GM23338 (cell line): ENCODE measurements around the gene USP6NL. TPM values are rescaled to one million over a fixed set of nuclear protein-coding genes. Genes with fewer than 3 reads are reported as not detected.

ENCODE experiments used
- ATAC-seq: fragments of 200-7000 bp; cut with Tn5 transposase; 3 replicates; pipeline ENCODE4 v1.9.1; 2020
- DNase-seq: peaks from one replicate; pipeline ENCODE4 v3.0.0-alpha.2; 2015; ENCODE audit warnings: low spot score
- H2AFZ ChIP-seq: fragments of 200-600 bp; sonication (generic); 2 replicates; pipeline ENCODE4 v1.8.0; 2016; ENCODE audit warnings: antibody characterized with exemption, mild to moderate bottlenecking, moderate library complexity
- H3F3A ChIP-seq: fragments of 200-600 bp; sonication (generic); replicated peaks from 2 replicates; pipeline ENCODE4 v1.8.0; 2017; ENCODE audit warnings: antibody characterized with exemption, mixed run types, low read depth
- H3K27ac ChIP-seq: fragments of 200-600 bp; sonication (generic); 2 replicates; pipeline ENCODE4 v1.6.1; 2016; ENCODE audit warnings: low read depth
- H3K27me3 ChIP-seq: fragments of 200-600 bp; sonication (generic); 2 replicates; pipeline ENCODE4 v1.8.0; 2016; ENCODE audit warnings: mild to moderate bottlenecking, mixed run types, moderate library complexity; ENCODE audit not compliant: insufficient read depth
- H3K36me3 ChIP-seq: fragments of 200-600 bp; sonication (generic); 2 replicates; pipeline ENCODE4 v1.8.0; 2016; ENCODE audit warnings: mild to moderate bottlenecking; ENCODE audit not compliant: insufficient read depth
- H3K4me1 ChIP-seq: fragments of 200-600 bp; sonication (generic); 2 replicates; pipeline ENCODE4 v1.8.0; 2016; ENCODE audit warnings: mild to moderate bottlenecking, moderate library complexity; ENCODE audit not compliant: insufficient read depth
- H3K4me2 ChIP-seq: fragments of 200-600 bp; sonication (generic); 2 replicates; pipeline ENCODE4 v1.7.1; 2017; ENCODE audit warnings: mixed run types
- H3K4me3 ChIP-seq: fragments of 200-600 bp; sonication (generic); 2 replicates; pipeline ENCODE4 v1.6.1; 2016; ENCODE audit warnings: mixed run types
- H3K79me2 ChIP-seq: fragments of 200-600 bp; sonication (generic); replicated peaks from 2 replicates; pipeline ENCODE4 v1.8.0; 2017; ENCODE audit warnings: mild to moderate bottlenecking; ENCODE audit not compliant: insufficient read depth
- H3K9me2 ChIP-seq: fragments of 200-600 bp; sonication (generic); 2 replicates; pipeline ENCODE4 v1.8.0; 2017; ENCODE audit not compliant: insufficient read depth
- H4K20me1 ChIP-seq: fragments of 200-600 bp; sonication (generic); replicated peaks from 2 replicates; pipeline ENCODE4 v1.8.0; 2017; ENCODE audit warnings: mild to moderate bottlenecking; ENCODE audit not compliant: insufficient read depth
- H3K27ac Mint-ChIP-seq: 2 replicates; pipeline ENCODE4 v1.8.0; 2020; ENCODE audit warnings: inconsistent platforms, mild to moderate bottlenecking, moderate library complexity, mixed read lengths
- H3K27me3 Mint-ChIP-seq: 3 replicates; pipeline ENCODE4 v1.8.0; 2022; ENCODE audit warnings: low read depth, mild to moderate bottlenecking, moderate library complexity, mixed read lengths, inconsistent platforms; ENCODE audit not compliant: insufficient read depth, poor library complexity
- H3K36me3 Mint-ChIP-seq: 3 replicates; pipeline ENCODE4 v1.8.0; 2021; ENCODE audit warnings: low read depth, mild to moderate bottlenecking, inconsistent platforms, moderate library complexity, mixed read lengths
- H3K4me1 Mint-ChIP-seq: 3 replicates; pipeline ENCODE4 v1.8.0; 2020; ENCODE audit warnings: mild to moderate bottlenecking, inconsistent platforms, mixed read lengths
- H3K4me3 Mint-ChIP-seq: 3 replicates; pipeline ENCODE4 v1.8.0; 2021; ENCODE audit warnings: moderate library complexity, mild to moderate bottlenecking, inconsistent platforms, mixed read lengths
- H3K9me3 Mint-ChIP-seq: 3 replicates; pipeline ENCODE4 v1.8.0; 2020; ENCODE audit warnings: moderate library complexity, mild to moderate bottlenecking, inconsistent platforms, mixed read lengths
- CREB1 ChIP-seq: fragments of 250-450 bp; sonication (Bioruptor Pico); IDR thresholded peaks from 2 replicates; pipeline ENCODE4 v1.5.0; 2020; ENCODE audit warnings: low read depth, mild to moderate bottlenecking, moderate library complexity
- CTCF ChIP-seq, 2 experiments: fragments of 200-600 bp in 1 of 2; sonication (generic) in 1 of 2; conservative IDR thresholded peaks; 2 replicates each; pipeline versions ENCODE4 v1.5.1 to v1.6.1; 2016 to 2017; ENCODE audit warnings: antibody characterized with exemption in 2 of 2, low read depth in 2 of 2, mild to moderate bottlenecking in 2 of 2, moderate library complexity in 1 of 2
- ETS1 ChIP-seq: IDR thresholded peaks from 2 replicates; pipeline ENCODE4 v1.6.1; 2016; ENCODE audit warnings: antibody characterized with exemption
- JUNB ChIP-seq: IDR thresholded peaks from one replicate; pipeline ENCODE4 v1.6.1; 2016; ENCODE audit warnings: antibody characterized with exemption; ENCODE audit not compliant: unreplicated experiment
- REST ChIP-seq: IDR thresholded peaks from one replicate; pipeline ENCODE4 v1.6.1; 2018; ENCODE audit warnings: antibody characterized with exemption; ENCODE audit not compliant: unreplicated experiment
- STAT1 ChIP-seq: IDR thresholded peaks from one replicate; pipeline ENCODE4 v1.6.1; 2016; ENCODE audit warnings: antibody characterized with exemption; ENCODE audit not compliant: unreplicated experiment
- ZNF114 ChIP-seq: fragments of 250-450 bp; sonication (Bioruptor Pico); IDR thresholded peaks from 2 replicates; pipeline ENCODE4 v1.5.0; 2020; ENCODE audit warnings: mild to moderate bottlenecking, moderate library complexity
- ZNF331 ChIP-seq: fragments of 250-450 bp; sonication (Bioruptor Pico); IDR thresholded peaks from 2 replicates; pipeline ENCODE4 v1.5.0; 2020; ENCODE audit warnings: low read depth, mild to moderate bottlenecking, moderate library complexity
- ZNF462 ChIP-seq: fragments of 250-450 bp; sonication (Bioruptor Pico); IDR thresholded peaks from 2 replicates; pipeline ENCODE4 v1.5.0; 2020; ENCODE audit warnings: mild to moderate bottlenecking, moderate library complexity
- polyA plus RNA-seq: library from polyadenylated mRNA; unstranded; fragments of >200 nt; fragmentation: Nextera tagmentation; extraction: Ambion mirVana; gene quantifications from 2 replicates; pipeline ENCODE4 v1.2.1, GENCODE V29; 2016
- total RNA-seq: library from RNA; depleted of rRNA; stranded (reverse); fragments of >200 nt; shearing (Covaris generic); gene quantifications from 2 replicates; pipeline ENCODE4 v1.2.3, GENCODE V29; 2014

USP6NL gene
- total and polyA plus RNA-seq, 2 experiments from 2014 or later: 8.1 to 29.7 TPM

- TF ChIP-seq ZNF462 (CRISPR knock-in tag) (no peak), ZNF114 (no peak), CREB1 (CRISPR knock-in tag) (no peak), STAT1 (no peak)
Measured at GRCh38 chr10:11586170-11586569, 25.3 kb downstream of the USP6NL start (continued).

GRCh38 chr10:11581213-11581612 is 30.2 kb downstream of the USP6NL start:
- H3K79me2 ChIP-seq: peaks cover 98% of the 10 kb centered on the region
- no peaks in the 10 kb centered on the region for H3K27me3 Mint-ChIP-seq
- no peak overlapping the region for H3K4me3 Mint-ChIP-seq
- H3K9me3 Mint-ChIP-seq: peaks cover 12% of the 10 kb centered on the region
- H2AFZ ChIP-seq: no peak overlapping the region
- no peak overlapping the region for H3K27ac Mint-ChIP-seq
- H3K4me1 Mint-ChIP-seq: no peaks in the 10 kb centered on the region; the same call in 1 of the 3 replicates
- ATAC-seq: no peak
- 0 out of 2 replicates have a peak, but pooled peaks cover 3% of the 10 kb centered on the region for H3K36me3 ChIP-seq
- H3K4me2 ChIP-seq: no peak overlapping the region
- no peaks in the 10 kb centered on the region for H3F3A ChIP-seq
- H3K27me3 ChIP-seq: no peaks in the 10 kb centered on the region
- DNase-seq: no peak
- H3K9me2 ChIP-seq: no peaks in the 10 kb centered on the region
- peaks cover 4% of the 10 kb centered on the region; the same call in 1 of the 2 replicates for H4K20me1 ChIP-seq
- peaks cover 31% of the 10 kb centered on the region for H3K36me3 Mint-ChIP-seq
- no peak overlapping the region for H3K27ac ChIP-seq
- H3K4me1 ChIP-seq: no peaks in the 10 kb centered on the region
- no peak overlapping the region for H3K4me3 ChIP-seq
- no peak for TF ChIP-seq JUNB
- TF ChIP-seq STAT1: no peak
- no peak for TF ChIP-seq ETS1
- no peak for TF ChIP-seq ZNF331
- no peak for TF ChIP-seq CREB1 (CRISPR knock-in tag)
- no peak for TF ChIP-seq REST
- no peak for TF ChIP-seq CTCF (conservative IDR thresholded peaks at IDR 0.05; ENCODE audit: low read depth in 2 of 2)
